GM23248 (cell line): Measurements from ENCODE around the gene GEMIN5. TPM values are rescaled to one million over a fixed set of nuclear protein-coding genes. Genes with fewer than 3 reads are reported as not detected.
A peak's percentile ranks its signal among the peaks of the same experiment; 100 is the strongest.

ENCODE experiments used
- DNase-seq: peaks from one replicate; pipeline ENCODE4 v3.0.0-alpha.2; 2015
- H2AFZ ChIP-seq: fragments of 200-600 bp; sonication (generic); 2 replicates; pipeline ENCODE4 v1.6.1; 2016; ENCODE audit warnings: antibody characterized with exemption
- H3F3A ChIP-seq: fragments of 200-600 bp; sonication (generic); 2 replicates; pipeline ENCODE4 v1.6.1; 2016; ENCODE audit warnings: mild to moderate bottlenecking, antibody characterized with exemption, mixed run types; ENCODE audit not compliant: insufficient read depth
- H3K27ac ChIP-seq: fragments of 200-600 bp; sonication (generic); 2 replicates; pipeline ENCODE4 v1.5.1; 2016; ENCODE audit warnings: mild to moderate bottlenecking
- H3K27me3 ChIP-seq: fragments of 200-600 bp; sonication (generic); replicated peaks from 2 replicates; pipeline ENCODE4 v1.6.1; 2016; ENCODE audit warnings: mild to moderate bottlenecking; ENCODE audit not compliant: insufficient read depth
- H3K36me3 ChIP-seq: fragments of 200-600 bp; sonication (generic); 2 replicates; pipeline ENCODE4 v1.6.1; 2016; ENCODE audit warnings: low read depth, mild to moderate bottlenecking
- H3K4me1 ChIP-seq: fragments of 200-600 bp; sonication (generic); 2 replicates; pipeline ENCODE4 v1.6.1; 2016; ENCODE audit warnings: mild to moderate bottlenecking; ENCODE audit not compliant: insufficient read depth
- H3K4me2 ChIP-seq: fragments of 200-600 bp; sonication (generic); one replicate; pipeline ENCODE4 v1.6.1; 2016; ENCODE audit warnings: mild to moderate bottlenecking; ENCODE audit not compliant: unreplicated experiment
- H3K4me3 ChIP-seq: fragments of 200-600 bp; sonication (generic); 2 replicates; pipeline ENCODE4 v1.5.1; 2016; ENCODE audit warnings: mild to moderate bottlenecking
- H3K79me2 ChIP-seq: fragments of 200-600 bp; sonication (generic); 2 replicates; pipeline ENCODE4 v1.6.1; 2016; ENCODE audit warnings: mild to moderate bottlenecking; ENCODE audit not compliant: insufficient read depth
- H3K9ac ChIP-seq: fragments of 200-600 bp; sonication (generic); 2 replicates; pipeline ENCODE4 v1.6.1; 2016; ENCODE audit warnings: mild to moderate bottlenecking
- H3K9me2 ChIP-seq: fragments of 200-600 bp; sonication (generic); 2 replicates; pipeline ENCODE4 v1.6.1; 2016; ENCODE audit warnings: mixed run types, mild to moderate bottlenecking, moderate library complexity; ENCODE audit not compliant: insufficient read depth
- H3K9me3 ChIP-seq: fragments of 200-600 bp; sonication (generic); one replicate; pipeline ENCODE4 v1.6.1; 2017; ENCODE audit warnings: low read depth
- H4K20me1 ChIP-seq: fragments of 200-600 bp; sonication (generic); 2 replicates; pipeline ENCODE4 v1.6.0; 2016; ENCODE audit not compliant: insufficient read depth
- EZH2 ChIP-seq: fragments of 200-600 bp; sonication (generic); IDR thresholded peaks from 2 replicates; pipeline ENCODE4 v1.6.1; 2018; ENCODE audit warnings: antibody characterized with exemption, mild to moderate bottlenecking; ENCODE audit not compliant: insufficient read depth, poor library complexity, severe bottlenecking
- EZH2phosphoT487 ChIP-seq: fragments of 200-600 bp; sonication (generic); IDR thresholded peaks from 2 replicates; pipeline ENCODE4 v1.6.1; 2018; ENCODE audit warnings: antibody characterized with exemption, moderate library complexity, mild to moderate bottlenecking, low read depth; ENCODE audit not compliant: insufficient read depth
- WGBS, 2 experiments: methylation state at CpG; one replicate each; pipeline ENCODE4 v1.1.6; 2015 to 2017; ENCODE audit warnings: low lambda C conversion rate in 2 of 2, low coverage in 1 of 2; ENCODE audit errors: missing lambda C conversion rate in 2 of 2; 5-methylcytosine and 5-hydroxymethylcytosine counted together
- in situ Hi-C: fragments of 300-500 bp; cut with MboI; formaldehyde crosslinking; loops from 2 replicates; pipeline ENCODE4 v1.15.0; 2020
- polyA plus RNA-seq: library from polyadenylated mRNA; unstranded; fragments of >200 nt; fragmentation: Nextera tagmentation; extraction: Ambion mirVana; gene quantifications from 2 replicates; pipeline ENCODE4 v1.2.1, GENCODE V29; 2016
- total RNA-seq: library from RNA; depleted of rRNA; stranded (reverse); fragments of >200 nt; shearing (Covaris generic); gene quantifications from 2 replicates; pipeline ENCODE4 v1.2.3, GENCODE V29; 2014

Gene GEMIN5
- total and polyA plus RNA-seq, 2 experiments from 2014 or later = 9.1 to 13.8 TPM

DNA sequence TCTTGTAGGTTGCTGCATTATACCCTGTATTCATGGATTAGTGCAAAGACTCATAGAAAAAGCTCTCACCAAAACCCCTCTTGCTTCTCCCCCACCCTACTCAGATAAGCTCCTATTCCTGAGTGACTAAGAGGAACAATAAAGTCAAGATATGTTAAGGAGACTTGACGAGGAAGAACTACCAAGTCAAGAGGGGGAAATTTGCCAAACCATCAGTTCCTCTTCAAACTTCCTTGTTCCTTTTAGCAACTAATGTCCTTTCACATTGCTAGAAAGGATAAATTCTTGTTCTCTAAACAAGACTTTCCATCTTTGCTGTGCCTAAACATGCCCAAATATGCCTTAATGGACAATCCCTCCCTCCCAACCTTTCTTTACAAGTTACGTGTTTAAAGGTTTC is 52.6 kb downstream of the GEMIN5 start:
- no peak overlapping the region for H2AFZ ChIP-seq
- no peaks in the 10 kb centered on the region for H3K9me2 ChIP-seq
- H3F3A ChIP-seq = no peaks in the 10 kb centered on the region
- H3K4me1 ChIP-seq = no peaks in the 10 kb centered on the region
- peaks cover 49% of the 10 kb centered on the region for H3K36me3 ChIP-seq
- H3K27me3 ChIP-seq = no peaks in the 10 kb centered on the region
- no peak overlapping the region for H3K4me3 ChIP-seq
- WGBS, 2 experiments = 87 to 95% methylated on average over 2 of the region's 2 CpGs
- in situ Hi-C loops = no loop called here
- H3K27ac ChIP-seq = no peak overlapping the region
- DNase-seq = no peak
- no peaks in the 10 kb centered on the region for H3K79me2 ChIP-seq
- H3K9ac ChIP-seq = no peak overlapping the region
- H3K9me3 ChIP-seq = no peaks in the 10 kb centered on the region
- TF ChIP-seq EZH2phosphoT487 (no peak), EZH2 (no peak)
- H4K20me1 ChIP-seq = no peaks in the 10 kb centered on the region
- H3K4me2 ChIP-seq = no peak overlapping the region

DNA sequence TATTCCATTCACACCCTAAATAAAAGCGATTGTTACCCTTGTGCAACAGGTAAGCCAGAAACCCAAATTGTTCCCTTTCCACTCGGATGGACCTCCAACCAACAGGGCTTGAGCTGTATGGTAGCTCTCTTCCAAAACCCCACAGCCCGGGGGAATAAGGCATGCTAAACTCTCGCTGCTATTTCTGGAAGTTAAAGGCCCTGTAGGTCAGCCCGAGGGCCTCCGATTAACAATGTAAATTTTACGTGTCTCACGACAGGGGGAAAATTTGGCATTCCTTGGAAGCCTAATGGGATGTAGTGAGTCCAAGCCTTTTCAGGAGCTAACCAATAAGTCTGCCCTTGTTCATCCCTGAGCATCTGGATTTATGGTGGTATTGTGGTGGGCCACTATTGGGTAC is 53.6 kb downstream of the GEMIN5 start:
- H3K36me3 ChIP-seq = peaks cover 44% of the 10 kb centered on the region
- in situ Hi-C loops = no loop called here

GRCh38 chr5:154881986-154882385 is 56.0 kb downstream of the GEMIN5 start:
- Histone ChIP-seq H3K4me2 (no peak overlapping the region), H3K4me1 (no peaks in the 10 kb centered on the region), H3K36me3 (peaks cover 28% of the 10 kb centered on the region), H3K27me3 (no peaks in the 10 kb centered on the region), H2AFZ (no peak overlapping the region), H3K27ac (no peak overlapping the region), H3K9ac (no peak overlapping the region), H3K79me2 (no peaks in the 10 kb centered on the region), H3K9me2 (no peaks in the 10 kb centered on the region), H3K4me3 (no peak overlapping the region), H3F3A (peaks cover 5% of the 10 kb centered on the region; the same call in 1 of the 2 replicates), H4K20me1 (no peaks in the 10 kb centered on the region), H3K9me3 (peaks cover 6% of the 10 kb centered on the region)
- in situ Hi-C loops = no loop called here
- no peak for DNase-seq
- no peak for TF ChIP-seq EZH2
- no peak for TF ChIP-seq EZH2phosphoT487
- 59 to 63% methylated on average over 4 of the region's 4 CpGs for WGBS, 2 experiments

More for the DNA sequence above, 53.6 kb downstream of the GEMIN5 start:
- H3K4me3 ChIP-seq = no peak overlapping the region
- H3K4me2 ChIP-seq = no peak overlapping the region
- no peak for TF ChIP-seq EZH2phosphoT487
- TF ChIP-seq EZH2 = no peak
- H4K20me1 ChIP-seq = no peaks in the 10 kb centered on the region
- no peak overlapping the region for H2AFZ ChIP-seq
- H3K27me3 ChIP-seq = no peaks in the 10 kb centered on the region
- H3K9me3 ChIP-seq = no peaks in the 10 kb centered on the region
- H3K79me2 ChIP-seq = no peaks in the 10 kb centered on the region
- WGBS, 2 experiments = 96 to 100% methylated on average over 8 of the region's 8 CpGs
- no peak overlapping the region for H3K27ac ChIP-seq
- peaks cover 1% of the 10 kb centered on the region; the same call in 1 of the 2 replicates for H3F3A ChIP-seq
- no peak for DNase-seq
- H3K9ac ChIP-seq = no peak overlapping the region
- no peaks in the 10 kb centered on the region for H3K4me1 ChIP-seq
- H3K9me2 ChIP-seq = no peaks in the 10 kb centered on the region

DNA sequence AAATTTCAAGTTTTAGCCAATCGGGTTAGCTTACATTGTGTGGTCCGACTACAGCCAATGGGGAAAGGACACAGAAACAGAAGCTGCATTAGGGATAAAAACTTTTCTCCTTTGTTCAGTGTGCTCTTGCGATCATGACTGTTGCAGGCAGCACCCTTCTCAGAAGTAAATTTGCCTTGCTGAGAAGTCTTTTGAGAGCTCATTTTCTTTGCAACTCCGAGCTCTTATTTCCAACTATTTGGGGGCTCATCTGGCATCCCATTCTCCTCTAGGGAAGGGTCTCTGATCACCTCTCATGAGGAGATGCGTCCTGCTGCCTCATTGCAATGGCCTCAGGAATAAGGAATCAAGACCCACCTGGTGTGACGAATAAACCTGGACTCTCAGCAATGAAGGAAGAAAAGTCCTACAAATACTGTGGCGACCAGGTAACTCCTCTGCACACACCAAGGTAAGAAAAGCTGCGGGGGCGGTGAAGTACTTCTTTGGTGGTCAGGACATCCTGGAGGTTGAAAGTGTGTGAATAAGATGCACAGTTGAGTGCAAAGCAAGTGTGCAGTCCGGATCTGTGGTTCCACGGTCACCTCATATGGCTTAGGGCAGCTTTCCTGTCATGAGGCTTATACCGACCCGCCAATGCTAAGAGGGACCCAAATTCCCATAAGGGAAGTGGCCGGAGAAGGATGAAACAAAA is 59.2 kb downstream of the GEMIN5 start:
- WGBS, 2 experiments = 93 to 96% methylated on average over 14 of the region's 14 CpGs
- H3K79me2 ChIP-seq = no peaks in the 10 kb centered on the region
- TF ChIP-seq EZH2 = no peak
- no peak for TF ChIP-seq EZH2phosphoT487
- no peak overlapping the region for H3K4me3 ChIP-seq
- no peaks in the 10 kb centered on the region for H4K20me1 ChIP-seq
- H3K36me3 ChIP-seq = peaks cover 25% of the 10 kb centered on the region
- no peaks in the 10 kb centered on the region for H3K4me1 ChIP-seq
- no peak overlapping the region for H3K9ac ChIP-seq
- H3K4me2 ChIP-seq = no peak overlapping the region
- no peaks in the 10 kb centered on the region for H3K9me2 ChIP-seq
- no peak overlapping the region for H3K27ac ChIP-seq
- in situ Hi-C loops = no loop called here
- no peaks in the 10 kb centered on the region for H3K27me3 ChIP-seq
- peaks cover 6% of the 10 kb centered on the region for H3K9me3 ChIP-seq
- DNase-seq = peak; percentile 23
- H2AFZ ChIP-seq = no peak overlapping the region
- H3F3A ChIP-seq = peaks cover 12% of the 10 kb centered on the region; the same call in 1 of the 2 replicates
